DMS114 treated with DMSO at 0.1 percent for 48 hours (cell line): ENCODE results near the gene IPCEF1.

Source experiments
- DNase-seq: peaks from one replicate; lab custom pipeline; 2025; ENCODE audit not compliant: unreplicated experiment; lab: John Stamatoyannopoulos, UW

IPCEF1 gene

GRCh38 chr6:154117485-154117884 is 239.1 kb downstream of the IPCEF1 start:
- no peak for DNase-seq

GRCh38 chr6:154113392-154113791 is 243.2 kb downstream of the IPCEF1 start:
- no peak for DNase-seq

GRCh38 chr6:154112181-154112809 is 244.3 kb downstream of the IPCEF1 start:
- DNase-seq, result no peak

GRCh38 chr6:154111025-154111424 is 245.6 kb downstream of the IPCEF1 start:
- no peak for DNase-seq

GRCh38 chr6:154106251-154106650 is 250.4 kb downstream of the IPCEF1 start:
- no peak for DNase-seq
